ENCODE data around the gene MMP24. TPM values are rescaled to one million over a fixed set of nuclear protein-coding genes. Genes with fewer than 3 reads are reported as not detected.

The MMP24 gene
- 22.6 to 29.3 TPM (median 29.1 TPM) in 5 replicates for total RNA-seq (2022; extraction: Qiagen RNA extraction)

GRCh38 chr20:35226126-35226883, at the start of gene MMP24:
MMP24 (plus strand) TSS chr20:35226690; CDS start chr20:35226739, 49 bp downstream.

GRCh38 chr20:35277531-35278395, 51.3 kb downstream of the MMP24 start, which contains the start of gene MMP24OS:
MMP24OS (minus strand) TSS chr20:35278122; CDS start chr20:35277929, 193 bp downstream.

GRCh38 chr20:35284267-35284991, 57.9 kb downstream of the MMP24 start, which contains the start of gene EIF6:
EIF6 (minus strand) TSS chr20:35284772; CDS start chr20:35284487, 285 bp downstream.

GRCh38 chr20:35291654-35292503, 65.4 kb downstream of the MMP24 start, which contains the start of gene FAM83C:
FAM83C (minus strand) TSS chr20:35292425; CDS start chr20:35292304, 121 bp downstream.

Other genes with a start within 250 kb of the MMP24 start
- gene TRPC4AP, start 133.9 kb upstream of the MMP24 start, total RNA-seq (2022; extraction: Qiagen RNA extraction): 50.6 to 63.3 TPM (median 59.3 TPM) in 5 replicates
- gene EDEM2, start 79.4 kb upstream of the MMP24 start, total RNA-seq (2022; extraction: Qiagen RNA extraction): 49.7 to 55.3 TPM (median 54.3 TPM) in 5 replicates
- gene PROCR, start 54.6 kb upstream of the MMP24 start, total RNA-seq (2022; extraction: Qiagen RNA extraction): 104 to 149 TPM (median 141 TPM) in 5 replicates
- 53.3 to 91.4 TPM (median 82.3 TPM) in 5 replicates for gene MMP24OS, start 51.4 kb downstream of the MMP24 start, total RNA-seq (2022; extraction: Qiagen RNA extraction)
- gene EIF6, start 58.1 kb downstream of the MMP24 start, total RNA-seq (2022; extraction: Qiagen RNA extraction): 385 to 449 TPM (median 415 TPM) in 5 replicates
- gene FAM83C, start 65.7 kb downstream of the MMP24 start, total RNA-seq (2022; extraction: Qiagen RNA extraction): 0.05 to 0.12 TPM (median 0.07 TPM) in 5 replicates
- gene UQCC1, start 185.3 kb downstream of the MMP24 start, total RNA-seq (2022; extraction: Qiagen RNA extraction): 28.6 to 34.3 TPM (median 30.3 TPM) in 5 replicates
- not detected in 5 replicates for gene GDF5, start 211.5 kb downstream of the MMP24 start, total RNA-seq (2022; extraction: Qiagen RNA extraction)
- gene CEP250, start 228.9 kb downstream of the MMP24 start, total RNA-seq (2022; extraction: Qiagen RNA extraction): 18.4 to 31.4 TPM (median 27.1 TPM) in 5 replicates